Sigmoid colon (tissue), 3 donors: Measurements from ENCODE around the gene CLEC7A.

Source experiments
- POLR2A ChIP-seq, 2 donors: fragments of 450-650 bp; IDR thresholded peaks; one replicate each; pipeline ENCODE4 v1.6.1; 2016; ENCODE audit warnings: antibody characterized with exemption in 2 of 2, mild to moderate bottlenecking in 2 of 2, moderate library complexity in 2 of 2
- TF ChIP-seq, protein P1 (sequence below), 4 experiments: fragments of 450-650 bp in 3 of 4; fragments of 200-600 bp in 1 of 4; IDR thresholded peaks; one replicate each; pipeline ENCODE4 v1.5.1; 2016 to 2019; ENCODE audit warnings: antibody characterized with exemption in 4 of 4, mild to moderate bottlenecking in 3 of 4, moderate library complexity in 2 of 4

DNA sequence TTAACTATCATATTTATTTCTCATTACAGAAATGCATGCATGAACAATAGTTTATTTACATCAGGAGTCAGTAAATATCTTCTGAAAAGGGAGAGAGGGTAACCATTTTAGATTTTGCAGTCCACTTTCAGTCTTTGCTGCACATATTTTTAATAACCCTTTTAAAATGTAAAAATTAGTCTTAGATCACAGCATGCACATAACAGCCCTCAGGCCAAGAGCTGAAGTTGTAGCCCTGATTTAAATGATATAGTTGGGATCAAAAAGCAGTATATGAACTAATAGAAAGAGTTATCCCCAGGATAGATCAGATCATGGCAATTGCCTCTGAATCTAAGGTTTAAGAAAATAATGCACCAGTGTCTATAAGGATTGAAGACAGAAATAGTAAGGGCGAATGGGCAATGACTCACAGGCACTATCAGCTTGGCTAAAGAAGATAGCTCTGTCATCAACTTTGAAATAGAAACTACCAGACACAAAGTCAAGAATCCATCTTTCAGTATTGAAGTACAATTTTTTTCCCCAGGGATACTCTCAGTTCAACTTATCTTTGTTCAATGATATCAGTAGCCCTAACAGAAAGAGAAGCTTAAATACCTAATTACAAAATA is 13.1 kb upstream of the CLEC7A start:
- TF ChIP-seq POLR2A (IDR thresholded peaks at IDR 0.05), result no peak
- TF ChIP-seq, protein P1, sequence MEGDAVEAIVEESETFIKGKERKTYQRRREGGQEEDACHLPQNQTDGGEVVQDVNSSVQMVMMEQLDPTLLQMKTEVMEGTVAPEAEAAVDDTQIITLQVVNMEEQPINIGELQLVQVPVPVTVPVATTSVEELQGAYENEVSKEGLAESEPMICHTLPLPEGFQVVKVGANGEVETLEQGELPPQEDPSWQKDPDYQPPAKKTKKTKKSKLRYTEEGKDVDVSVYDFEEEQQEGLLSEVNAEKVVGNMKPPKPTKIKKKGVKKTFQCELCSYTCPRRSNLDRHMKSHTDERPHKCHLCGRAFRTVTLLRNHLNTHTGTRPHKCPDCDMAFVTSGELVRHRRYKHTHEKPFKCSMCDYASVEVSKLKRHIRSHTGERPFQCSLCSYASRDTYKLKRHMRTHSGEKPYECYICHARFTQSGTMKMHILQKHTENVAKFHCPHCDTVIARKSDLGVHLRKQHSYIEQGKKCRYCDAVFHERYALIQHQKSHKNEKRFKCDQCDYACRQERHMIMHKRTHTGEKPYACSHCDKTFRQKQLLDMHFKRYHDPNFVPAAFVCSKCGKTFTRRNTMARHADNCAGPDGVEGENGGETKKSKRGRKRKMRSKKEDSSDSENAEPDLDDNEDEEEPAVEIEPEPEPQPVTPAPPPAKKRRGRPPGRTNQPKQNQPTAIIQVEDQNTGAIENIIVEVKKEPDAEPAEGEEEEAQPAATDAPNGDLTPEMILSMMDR (IDR thresholded peaks at IDR 0.05), result no peak
